ENCODE data around the gene NASP.

NASP gene

GRCh38 chr1:45630429-45630828, 46.6 kb downstream of the NASP start:
- TF ChIP-seq CTCF (IDR thresholded peaks at IDR 0.05; ENCODE audit: insufficient read depth, missing control alignments) = no peak
- no peak for DNase-seq (ENCODE audit: insufficient read length, low spot score)
- no peak for FAIRE-seq

GRCh38 chr1:45635211-45635610, 51.4 kb downstream of the NASP start:
- FAIRE-seq (no peak), DNase-seq (ENCODE audit: insufficient read length, low spot score) (no peak)
- TF ChIP-seq CTCF (IDR thresholded peaks at IDR 0.05; ENCODE audit: insufficient read depth, missing control alignments) = no peak

GRCh38 chr1:45640293-45640692, 56.5 kb downstream of the NASP start:
- FAIRE-seq (no peak), DNase-seq (ENCODE audit: insufficient read length, low spot score) (no peak)
- no peak for TF ChIP-seq CTCF (IDR thresholded peaks at IDR 0.05; ENCODE audit: insufficient read depth, missing control alignments)

GRCh38 chr1:45643321-45643720, 59.5 kb downstream of the NASP start:
- FAIRE-seq = peak; percentile 48
- TF ChIP-seq CTCF (IDR thresholded peaks at IDR 0.05; ENCODE audit: insufficient read depth, missing control alignments) = no peak
- no peak for DNase-seq (ENCODE audit: insufficient read length, low spot score)

- DNase-seq (ENCODE audit: insufficient read length, low spot score) = no peak
- TF ChIP-seq CTCF (IDR thresholded peaks at IDR 0.05; ENCODE audit: insufficient read depth, missing control alignments) = peak; percentile 6
- no peak for FAIRE-seq
Observed at GRCh38 chr1:45643978-45644377, 60.1 kb downstream of the NASP start.

GRCh38 chr1:45644661-45645060, 60.8 kb downstream of the NASP start:
- TF ChIP-seq CTCF (IDR thresholded peaks at IDR 0.05; ENCODE audit: insufficient read depth, missing control alignments) = no peak
- no peak for FAIRE-seq
- no peak for DNase-seq (ENCODE audit: insufficient read length, low spot score)

- no peak for TF ChIP-seq CTCF (IDR thresholded peaks at IDR 0.05; ENCODE audit: insufficient read depth, missing control alignments)
- no peak for FAIRE-seq
- DNase-seq (ENCODE audit: insufficient read length, low spot score) = no peak
Observed at GRCh38 chr1:45647248-45648021, 63.6 kb downstream of the NASP start.

Data from D721Med (cell line).